HEK293 (cell line): ENCODE results near the gene MAP1B.

Experiments used
- CTCF ChIA-PET: fragments of 350-600 bp; formaldehyde crosslinking; extraction: SDS; loops from one replicate; lab custom pipeline; 2021; ENCODE audit warnings: antibody characterized with exemption; lab: Yijun Ruan, JAX
- POLR2A ChIA-PET: fragments of 300-600 bp; formaldehyde crosslinking; extraction: SDS; loops from one replicate; lab custom pipeline; 2020; ENCODE audit warnings: antibody characterized with exemption, inconsistent platforms; lab: Yijun Ruan, JAX
- H3K27ac ChIP-seq: fragments of 200-500 bp; sonication (Bioruptor generic); 2 replicates; pipeline ENCODE4 v1.5.1; 2014; ENCODE audit warnings: low read depth, low read length, control low read depth, inconsistent platforms; ENCODE audit errors: extremely low read depth
- H3K36me3 ChIP-seq, 2 experiments: fragments of 200-500 bp in 1 of 2; sonication (Bioruptor generic) in 1 of 2; 1 replicate in 1 of 2; 2 replicates in 1 of 2; pipeline ENCODE4 v1.5.1; 2014 to 2017; ENCODE audit warnings: inconsistent platforms in 2 of 2, low read length in 2 of 2; ENCODE audit not compliant: control insufficient read depth in 2 of 2, insufficient read depth in 1 of 2
- H3K4me1 ChIP-seq: fragments of 200-500 bp; sonication (Bioruptor generic); 2 replicates; pipeline ENCODE4 v1.5.1; 2014; ENCODE audit warnings: mild to moderate bottlenecking, low read length, inconsistent platforms; ENCODE audit not compliant: control insufficient read depth, insufficient read depth
- H3K4me3 ChIP-seq: 2 replicates; pipeline ENCODE4 v1.5.1; 2011; ENCODE audit warnings: low read depth, mild to moderate bottlenecking, control low read depth, low read length, moderate library complexity
- H3K9me3 ChIP-seq: fragments of 200-500 bp; sonication (Bioruptor generic); 2 replicates; pipeline ENCODE4 v1.5.1; 2014; ENCODE audit warnings: low read depth, low read length, inconsistent platforms; ENCODE audit not compliant: control insufficient read depth, insufficient read depth
- ATF2 ChIP-seq: fragments of 450-650 bp; formaldehyde crosslinking; IDR thresholded peaks from 2 replicates; pipeline ENCODE4 v1.5.1; 2016; ENCODE audit warnings: missing biosample characterization, missing genetic modification characterization, low read depth
- BCL6B ChIP-seq: fragments of 450-650 bp; formaldehyde crosslinking; IDR thresholded peaks from 2 replicates; pipeline ENCODE4 v1.5.1; 2017; ENCODE audit warnings: missing biosample characterization, missing genetic modification characterization
- INSM2 ChIP-seq: fragments of 450-650 bp; formaldehyde crosslinking; IDR thresholded peaks from 2 replicates; pipeline ENCODE4 v1.5.1; 2016; ENCODE audit warnings: missing biosample characterization, missing genetic modification characterization
- KLF10 ChIP-seq: fragments of 450-650 bp; IDR thresholded peaks from 2 replicates; pipeline ENCODE4 v1.5.1; 2018; ENCODE audit warnings: missing biosample characterization, mild to moderate bottlenecking, missing genetic modification characterization
- SETDB1 ChIP-seq: IDR thresholded peaks from one replicate; pipeline ENCODE4 v1.6.1; 2017; ENCODE audit warnings: mild to moderate bottlenecking, low read length, moderate library complexity, mixed read lengths; ENCODE audit not compliant: insufficient read length
- ZBTB17 ChIP-seq: fragments of 450-650 bp; formaldehyde crosslinking; IDR thresholded peaks from 2 replicates; pipeline ENCODE4 v1.5.1; 2016; ENCODE audit warnings: missing biosample characterization, missing genetic modification characterization
- ZBTB7A ChIP-seq: fragments of 450-650 bp; formaldehyde crosslinking; IDR thresholded peaks from 2 replicates; pipeline ENCODE4 v1.5.1; 2016; ENCODE audit warnings: low read depth, missing biosample characterization, missing genetic modification characterization
- ZFHX2 ChIP-seq: fragments of 450-650 bp; formaldehyde crosslinking; conservative IDR thresholded peaks from 2 replicates; pipeline ENCODE4 v1.5.1; 2016; ENCODE audit warnings: missing biosample characterization, missing genetic modification characterization
- ZNF132 ChIP-seq: fragments of 450-650 bp; formaldehyde crosslinking; IDR thresholded peaks from 2 replicates; pipeline ENCODE4 v1.5.1; 2017; ENCODE audit warnings: missing biosample characterization, missing genetic modification characterization, borderline replicate concordance
- ZNF221 ChIP-seq: fragments of 450-650 bp; formaldehyde crosslinking; IDR thresholded peaks from 2 replicates; pipeline ENCODE4 v1.5.1; 2017; ENCODE audit warnings: missing biosample characterization, missing genetic modification characterization, borderline replicate concordance
- ZNF280D ChIP-seq: fragments of 450-650 bp; formaldehyde crosslinking; IDR thresholded peaks from 2 replicates; pipeline ENCODE4 v1.5.1; 2016; ENCODE audit warnings: missing biosample characterization, missing genetic modification characterization
- ZNF324 ChIP-seq: fragments of 450-650 bp; formaldehyde crosslinking; IDR thresholded peaks from 2 replicates; pipeline ENCODE4 v1.5.1; 2016; ENCODE audit warnings: missing biosample characterization, missing genetic modification characterization
- ZNF354C ChIP-seq: fragments of 450-650 bp; formaldehyde crosslinking; IDR thresholded peaks from 2 replicates; pipeline ENCODE4 v1.5.1; 2016; ENCODE audit warnings: missing biosample characterization, missing genetic modification characterization, low read depth, borderline replicate concordance
- ZNF362 ChIP-seq: fragments of 450-650 bp; formaldehyde crosslinking; IDR thresholded peaks from 2 replicates; pipeline ENCODE4 v1.5.1; 2016; ENCODE audit warnings: missing biosample characterization, missing genetic modification characterization
- ZNF488 ChIP-seq: fragments of 450-650 bp; formaldehyde crosslinking; IDR thresholded peaks from 2 replicates; pipeline ENCODE4 v1.5.1; 2016; ENCODE audit warnings: missing biosample characterization, missing genetic modification characterization
- ZNF513 ChIP-seq: fragments of 450-650 bp; IDR thresholded peaks from 2 replicates; pipeline ENCODE4 v1.5.1; 2018; ENCODE audit warnings: missing biosample characterization, missing genetic modification characterization
- ZNF544 ChIP-seq: fragments of 450-650 bp; formaldehyde crosslinking; IDR thresholded peaks from 2 replicates; pipeline ENCODE4 v1.5.0; 2017; ENCODE audit warnings: missing biosample characterization, missing genetic modification characterization
- ZNF548 ChIP-seq: fragments of 450-650 bp; formaldehyde crosslinking; IDR thresholded peaks from 2 replicates; pipeline ENCODE4 v1.5.1; 2016; ENCODE audit warnings: missing biosample characterization, missing genetic modification characterization
- ZNF626 ChIP-seq: fragments of 450-650 bp; sonication (Bioruptor Pico); formaldehyde crosslinking; IDR thresholded peaks from 2 replicates; pipeline ENCODE4 v1.5.1; 2018; ENCODE audit warnings: missing biosample characterization, missing genetic modification characterization, inconsistent platforms
- ZNF645 ChIP-seq: fragments of 450-650 bp; formaldehyde crosslinking; IDR thresholded peaks from 2 replicates; pipeline ENCODE4; 2016; ENCODE audit warnings: missing biosample characterization, missing genetic modification characterization
- ZSCAN18 ChIP-seq: fragments of 450-650 bp; formaldehyde crosslinking; IDR thresholded peaks from 2 replicates; pipeline ENCODE4 v1.5.1; 2016; ENCODE audit warnings: missing biosample characterization, missing genetic modification characterization

The MAP1B gene

GRCh38 chr5:72226950-72227349 lies 119.7 kb downstream of the MAP1B start:
- Histone ChIP-seq H3K36me3 (peaks cover 4 to 82% of the 10 kb centered on the region in 2 experiments; a peak in 2 of 3 replicates), H3K4me1 (no peaks in the 10 kb centered on the region), H3K27ac (no peak overlapping the region), H3K4me3 (no peak overlapping the region), H3K9me3 (no peaks in the 10 kb centered on the region)
- POLR2A ChIA-PET: no interaction called here
- TF ChIP-seq ATF2 (tag by site-specific recombination) (no peak), ZNF221 (tag by site-specific recombination) (no peak), ZFHX2 (tag by site-specific recombination) (no peak), ZNF280D (tag by site-specific recombination) (no peak), ZBTB17 (tag by site-specific recombination) (no peak), ZNF132 (tag by site-specific recombination) (no peak), BCL6B (tag by site-specific recombination) (no peak), ZNF548 (no peak), ZNF645 (no peak), SETDB1 (no peak), KLF10 (no peak), ZNF362 (tag by site-specific recombination) (no peak), ZNF626 (no peak), ZNF488 (no peak), ZNF324 (tag by site-specific recombination) (no peak)
- CTCF ChIA-PET: interaction anchor here (0.6 kb wide), 1 partner anchor 645 kb away, joined by 3 read pairs; no protein-coding TSS in a partner anchor

GRCh38 chr5:72228960-72229359 lies 121.7 kb downstream of the MAP1B start:
- CTCF ChIA-PET: interaction anchor here (0.6 to 1.0 kb wide), 3 partner anchors 30 to 643 kb away, joined by 3 to 5 read pairs (median 3); no protein-coding TSS in a partner anchor
- Histone ChIP-seq H3K4me3 (no peak overlapping the region), H3K27ac (no peak overlapping the region), H3K9me3 (no peaks in the 10 kb centered on the region), H3K4me1 (0 out of 2 replicates have a peak, but pooled peaks cover 3% of the 10 kb centered on the region), H3K36me3 (peaks cover 2 to 75% of the 10 kb centered on the region in 2 experiments; a peak in 2 of 3 replicates)
- POLR2A ChIA-PET: no interaction called here
- TF ChIP-seq INSM2 (tag by site-specific recombination): no peak
- TF ChIP-seq ZNF513: no peak
- TF ChIP-seq ZSCAN18 (tag by site-specific recombination): no peak
- TF ChIP-seq ZBTB7A (tag by site-specific recombination): no peak
- TF ChIP-seq ZNF544 (tag by site-specific recombination): no peak
- TF ChIP-seq ZNF354C (tag by site-specific recombination): no peak
